ENCODE data around the gene MAPK8IP1.

The MAPK8IP1 gene

DNA sequence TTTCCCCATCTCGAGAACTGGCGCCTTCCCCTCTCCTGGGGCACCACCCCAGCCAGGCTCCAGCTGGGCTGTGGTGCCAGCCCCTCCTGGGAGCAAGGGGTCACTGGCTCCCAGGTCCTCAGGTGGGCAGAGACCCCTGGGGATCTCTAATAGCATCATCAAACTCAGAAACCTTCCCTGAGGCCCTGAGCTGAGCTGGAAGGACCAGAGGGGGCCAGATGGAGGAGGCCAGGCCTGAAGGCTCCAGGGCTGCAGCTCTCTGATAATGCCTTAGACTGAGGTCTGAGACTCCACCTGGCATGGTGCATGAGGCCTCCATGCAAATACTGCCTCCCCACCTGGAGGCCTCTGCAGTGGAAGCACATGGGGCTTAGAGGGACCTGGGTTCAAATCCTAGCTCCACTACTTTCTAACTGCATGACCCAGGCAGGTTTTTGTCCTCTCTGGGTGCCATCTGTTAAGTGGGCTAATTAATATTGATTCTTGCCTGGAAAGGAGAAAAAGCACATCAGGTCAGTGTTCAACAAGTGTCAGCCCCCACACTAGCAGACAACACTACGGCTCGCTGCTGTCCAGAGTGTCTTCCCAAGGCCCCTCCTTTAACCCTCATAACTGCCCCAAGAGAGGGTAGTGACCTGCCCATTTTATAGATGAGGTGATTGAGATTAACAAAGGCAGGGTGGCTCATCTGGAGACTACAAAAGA, 1.5 kb downstream of the MAPK8IP1 start:
- Mint-ChIP-seq H3K9me3 (no peaks in the 10 kb centered on the region), H3K27me3 (no peaks in the 10 kb centered on the region), H3K36me3 (ENCODE audit: insufficient read depth) (peaks cover 14% of the 10 kb centered on the region), H3K4me3 (peak overlapping the region; percentile 61), H3K27ac (ENCODE audit: low read depth) (no peak overlapping the region), H3K4me1 (peaks cover 11% of the 10 kb centered on the region)
- no peak for ATAC-seq (replicated peaks; ENCODE audit: extremely low read depth, poor library complexity, severe bottlenecking)
- no peak for DNase-seq (ENCODE audit: low spot score in 2 of 2)

DNA sequence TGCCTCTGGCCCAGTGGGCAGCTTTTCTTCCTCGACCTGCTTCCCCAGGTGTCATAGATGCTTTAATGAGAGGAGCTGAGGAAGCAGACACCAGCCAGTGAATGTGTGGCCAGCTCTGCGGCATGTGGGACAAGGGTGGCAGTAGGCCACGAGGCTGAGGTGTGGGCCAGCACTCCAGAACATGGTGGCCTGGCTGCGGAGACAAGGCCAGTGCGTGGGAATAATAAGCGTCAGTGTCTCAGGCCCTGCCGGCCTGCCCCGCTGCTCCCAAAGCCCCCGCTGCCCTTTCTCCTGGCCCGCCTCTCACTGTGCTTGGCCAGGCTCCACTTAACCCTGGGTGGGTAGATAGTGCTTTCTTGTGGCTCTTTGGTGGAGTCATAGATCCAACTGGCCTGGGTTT, 2.1 kb downstream of the MAPK8IP1 start:
- Mint-ChIP-seq H3K9me3 (no peaks in the 10 kb centered on the region), H3K36me3 (ENCODE audit: insufficient read depth) (peaks cover 13% of the 10 kb centered on the region), H3K4me3 (no peak overlapping the region), H3K4me1 (peaks cover 11% of the 10 kb centered on the region), H3K27me3 (no peaks in the 10 kb centered on the region), H3K27ac (ENCODE audit: low read depth) (no peak overlapping the region)
- DNase-seq (ENCODE audit: low spot score in 2 of 2): no peak
- no peak for ATAC-seq (replicated peaks; ENCODE audit: extremely low read depth, poor library complexity, severe bottlenecking)

DNA sequence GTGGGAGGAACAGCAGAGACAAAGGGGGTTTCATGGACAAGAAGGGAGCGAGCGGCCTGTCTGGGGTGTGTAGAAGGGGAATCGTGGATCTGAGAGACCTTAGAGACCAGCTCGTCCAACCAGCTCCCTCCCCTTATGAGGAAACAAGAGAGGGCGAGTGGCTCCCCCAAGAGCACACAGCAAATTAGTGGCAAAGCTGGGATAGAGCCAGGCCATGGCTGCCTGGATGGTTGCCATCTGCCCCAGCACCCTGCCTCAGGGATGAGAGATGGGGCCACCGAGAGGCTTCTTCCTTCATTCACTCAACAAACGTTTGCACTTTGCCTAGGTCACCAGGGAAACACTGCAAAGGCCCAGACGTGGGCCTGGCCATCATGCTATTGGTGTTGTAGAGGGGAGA, 4.1 kb downstream of the MAPK8IP1 start:
- Mint-ChIP-seq H3K4me1 (peaks cover 8% of the 10 kb centered on the region), H3K27me3 (peaks cover 4% of the 10 kb centered on the region), H3K27ac (ENCODE audit: low read depth) (no peak overlapping the region), H3K9me3 (no peaks in the 10 kb centered on the region), H3K36me3 (ENCODE audit: insufficient read depth) (peaks cover 6% of the 10 kb centered on the region), H3K4me3 (no peak overlapping the region)
- DNase-seq (ENCODE audit: low spot score in 2 of 2) (no peak), ATAC-seq (replicated peaks; ENCODE audit: extremely low read depth, poor library complexity, severe bottlenecking) (no peak)

DNA sequence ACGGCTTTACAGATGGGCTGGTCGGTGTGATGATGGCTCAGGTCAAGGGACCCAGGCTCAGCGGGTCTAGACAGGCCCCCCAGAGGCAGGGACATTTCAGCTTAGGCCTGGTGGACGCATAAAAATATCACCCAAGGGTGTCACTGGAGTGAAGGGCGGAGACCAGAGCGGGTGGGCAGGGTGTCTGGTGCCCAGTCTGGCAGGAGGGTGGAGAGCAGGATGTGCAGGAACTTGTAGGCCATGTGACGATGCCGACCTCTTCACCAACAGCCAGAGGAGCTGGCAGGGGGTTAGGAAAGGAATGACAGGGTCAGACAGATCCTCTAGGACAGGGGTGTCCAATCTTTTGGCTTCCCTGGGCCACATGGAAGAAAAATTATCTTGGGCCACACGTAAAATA, 4.5 kb downstream of the MAPK8IP1 start:
- Mint-ChIP-seq H3K27ac (ENCODE audit: low read depth) (no peak overlapping the region), H3K9me3 (no peaks in the 10 kb centered on the region), H3K36me3 (ENCODE audit: insufficient read depth) (peaks cover 2% of the 10 kb centered on the region), H3K4me3 (no peak overlapping the region), H3K27me3 (peaks cover 8% of the 10 kb centered on the region), H3K4me1 (peaks cover 4% of the 10 kb centered on the region)
- DNase-seq (ENCODE audit: low spot score in 2 of 2) (no peak), ATAC-seq (replicated peaks; ENCODE audit: extremely low read depth, poor library complexity, severe bottlenecking) (no peak)

GRCh38 chr11:45890886-45891550, 5.6 kb downstream of the MAPK8IP1 start:
- no peak overlapping the region for H3K4me3 Mint-ChIP-seq
- no peak for DNase-seq (ENCODE audit: low spot score in 2 of 2)
- peaks cover 2% of the 10 kb centered on the region for H3K36me3 Mint-ChIP-seq (ENCODE audit: insufficient read depth)
- ATAC-seq (replicated peaks; ENCODE audit: extremely low read depth, poor library complexity, severe bottlenecking): no peak
- no peaks in the 10 kb centered on the region for H3K4me1 Mint-ChIP-seq
- no peaks in the 10 kb centered on the region for H3K9me3 Mint-ChIP-seq
- H3K27me3 Mint-ChIP-seq: peaks cover 14% of the 10 kb centered on the region
- no peak overlapping the region for H3K27ac Mint-ChIP-seq (ENCODE audit: low read depth)

- no peaks in the 10 kb centered on the region for H3K9me3 Mint-ChIP-seq
- H3K27ac Mint-ChIP-seq (ENCODE audit: low read depth): no peak overlapping the region
- no peak for ATAC-seq (replicated peaks; ENCODE audit: extremely low read depth, poor library complexity, severe bottlenecking)
- DNase-seq (ENCODE audit: low spot score in 2 of 2): no peak
- no peak overlapping the region for H3K4me3 Mint-ChIP-seq
- H3K36me3 Mint-ChIP-seq (ENCODE audit: insufficient read depth): no peaks in the 10 kb centered on the region
- H3K27me3 Mint-ChIP-seq: peaks cover 19% of the 10 kb centered on the region
- H3K4me1 Mint-ChIP-seq: no peaks in the 10 kb centered on the region
These were observed 7.4 kb downstream of the MAPK8IP1 start for GRCh38 chr11:45892856-45893255.

- Mint-ChIP-seq H3K9me3 (no peaks in the 10 kb centered on the region), H3K27ac (ENCODE audit: low read depth) (no peak overlapping the region), H3K27me3 (peaks cover 32% of the 10 kb centered on the region), H3K36me3 (ENCODE audit: insufficient read depth) (peaks cover under 1% of the 10 kb centered on the region), H3K4me1 (peaks cover 5% of the 10 kb centered on the region), H3K4me3 (no peak overlapping the region)
- ATAC-seq (replicated peaks; ENCODE audit: extremely low read depth, poor library complexity, severe bottlenecking) (no peak), DNase-seq (ENCODE audit: low spot score in 2 of 2) (no peak)
These were observed 9.2 kb downstream of the MAPK8IP1 start for GRCh38 chr11:45894555-45895247.

GRCh38 chr11:45895553-45896259, 10.3 kb downstream of the MAPK8IP1 start:
- H3K4me3 Mint-ChIP-seq: no peak overlapping the region
- no peak overlapping the region for H3K27ac Mint-ChIP-seq (ENCODE audit: low read depth)
- H3K36me3 Mint-ChIP-seq (ENCODE audit: insufficient read depth): peaks cover 4% of the 10 kb centered on the region
- no peak for ATAC-seq (replicated peaks; ENCODE audit: extremely low read depth, poor library complexity, severe bottlenecking)
- no peak for DNase-seq (ENCODE audit: low spot score in 2 of 2)
- peaks cover 9% of the 10 kb centered on the region for H3K4me1 Mint-ChIP-seq
- no peaks in the 10 kb centered on the region for H3K9me3 Mint-ChIP-seq
- H3K27me3 Mint-ChIP-seq: peaks cover 36% of the 10 kb centered on the region

DNA sequence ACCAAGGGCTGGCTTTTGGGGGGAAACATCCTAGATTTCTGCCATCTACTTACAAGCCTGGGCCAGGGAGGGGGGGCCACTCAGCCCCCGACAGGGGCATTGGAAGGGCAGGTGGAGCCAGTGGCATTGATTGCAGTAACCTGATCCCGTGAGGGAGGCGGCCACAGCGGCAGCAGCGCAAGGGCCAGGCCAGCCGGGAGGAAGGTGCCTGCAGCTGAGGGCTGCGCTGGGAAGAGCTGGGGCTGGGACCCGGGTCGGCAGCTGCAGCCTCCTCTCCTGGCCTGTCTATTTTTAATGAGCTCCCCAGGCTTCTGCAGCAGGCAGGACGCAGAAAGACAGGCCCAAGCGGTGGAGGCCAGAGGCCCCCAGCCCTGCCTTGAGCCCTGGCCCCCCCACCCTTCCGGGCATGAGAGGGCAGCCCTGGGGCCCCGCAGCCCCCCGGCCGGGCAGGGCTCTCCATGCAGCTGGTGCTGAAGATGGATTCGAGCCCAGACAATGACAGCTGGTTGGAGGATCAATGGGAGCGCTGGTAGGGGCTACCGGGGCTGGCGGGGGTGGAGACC, 11.1 kb downstream of the MAPK8IP1 start:
- Mint-ChIP-seq H3K4me3 (no peak overlapping the region), H3K27me3 (peaks cover 41% of the 10 kb centered on the region), H3K27ac (ENCODE audit: low read depth) (no peak overlapping the region), H3K36me3 (ENCODE audit: insufficient read depth) (peaks cover 9% of the 10 kb centered on the region), H3K9me3 (no peaks in the 10 kb centered on the region), H3K4me1 (peaks cover 11% of the 10 kb centered on the region)
- ATAC-seq (replicated peaks; ENCODE audit: extremely low read depth, poor library complexity, severe bottlenecking): no peak
- no peak for DNase-seq (ENCODE audit: low spot score in 2 of 2)

- H3K27ac Mint-ChIP-seq (ENCODE audit: low read depth): no peak overlapping the region
- H3K4me3 Mint-ChIP-seq: no peak overlapping the region
- H3K36me3 Mint-ChIP-seq (ENCODE audit: insufficient read depth): peaks cover 11% of the 10 kb centered on the region
- H3K27me3 Mint-ChIP-seq: peaks cover 41% of the 10 kb centered on the region
- ATAC-seq (replicated peaks; ENCODE audit: extremely low read depth, poor library complexity, severe bottlenecking) (no peak), DNase-seq (ENCODE audit: low spot score in 2 of 2) (no peak)
- H3K4me1 Mint-ChIP-seq: peaks cover 11% of the 10 kb centered on the region
- H3K9me3 Mint-ChIP-seq: no peaks in the 10 kb centered on the region
These were observed 12.1 kb downstream of the MAPK8IP1 start for GRCh38 chr11:45897556-45897955.

GRCh38 chr11:45899086-45899447, 13.6 kb downstream of the MAPK8IP1 start:
- Mint-ChIP-seq H3K4me3 (peak overlapping the region; percentile 68), H3K36me3 (ENCODE audit: insufficient read depth) (peaks cover 14% of the 10 kb centered on the region), H3K4me1 (peaks cover 11% of the 10 kb centered on the region), H3K27me3 (peaks cover 41% of the 10 kb centered on the region), H3K9me3 (no peaks in the 10 kb centered on the region), H3K27ac (ENCODE audit: low read depth) (peak overlapping the region; percentile 64)
- DNase-seq (ENCODE audit: low spot score in 2 of 2) (no peak), ATAC-seq (replicated peaks; ENCODE audit: extremely low read depth, poor library complexity, severe bottlenecking) (no peak)

- peaks cover 11% of the 10 kb centered on the region for H3K4me1 Mint-ChIP-seq
- H3K36me3 Mint-ChIP-seq (ENCODE audit: insufficient read depth): peaks cover 18% of the 10 kb centered on the region
- DNase-seq (ENCODE audit: low spot score in 2 of 2) (peak in 1 of 2 donors; percentile 65), ATAC-seq (replicated peaks; ENCODE audit: extremely low read depth, poor library complexity, severe bottlenecking) (peak; percentile 77)
- H3K27me3 Mint-ChIP-seq: peaks cover 36% of the 10 kb centered on the region
- no peaks in the 10 kb centered on the region for H3K9me3 Mint-ChIP-seq
- H3K27ac Mint-ChIP-seq (ENCODE audit: low read depth): peak overlapping the region; percentile 64
- peak overlapping the region; percentile 68 for H3K4me3 Mint-ChIP-seq
These were observed 14.2 kb downstream of the MAPK8IP1 start for GRCh38 chr11:45899448-45900174.

All from central memory CD8-positive, alpha-beta T cell (primary cell).